GM19395 (cell line): ENCODE results near the gene OCA2.
"Not testable (repeated sequence)": the region's sequence is repeated elsewhere in the genome, so short reads cannot be mapped to it uniquely, and the experiment has no call there.

Experiments used
- ATAC-seq: cut with Tn5 transposase; IDR thresholded peaks from one replicate; pipeline ENCODE4 v1.9.1; 2021; ENCODE audit warnings: mild to moderate bottlenecking, moderate library complexity; ENCODE audit not compliant: unreplicated experiment

Gene OCA2

DNA sequence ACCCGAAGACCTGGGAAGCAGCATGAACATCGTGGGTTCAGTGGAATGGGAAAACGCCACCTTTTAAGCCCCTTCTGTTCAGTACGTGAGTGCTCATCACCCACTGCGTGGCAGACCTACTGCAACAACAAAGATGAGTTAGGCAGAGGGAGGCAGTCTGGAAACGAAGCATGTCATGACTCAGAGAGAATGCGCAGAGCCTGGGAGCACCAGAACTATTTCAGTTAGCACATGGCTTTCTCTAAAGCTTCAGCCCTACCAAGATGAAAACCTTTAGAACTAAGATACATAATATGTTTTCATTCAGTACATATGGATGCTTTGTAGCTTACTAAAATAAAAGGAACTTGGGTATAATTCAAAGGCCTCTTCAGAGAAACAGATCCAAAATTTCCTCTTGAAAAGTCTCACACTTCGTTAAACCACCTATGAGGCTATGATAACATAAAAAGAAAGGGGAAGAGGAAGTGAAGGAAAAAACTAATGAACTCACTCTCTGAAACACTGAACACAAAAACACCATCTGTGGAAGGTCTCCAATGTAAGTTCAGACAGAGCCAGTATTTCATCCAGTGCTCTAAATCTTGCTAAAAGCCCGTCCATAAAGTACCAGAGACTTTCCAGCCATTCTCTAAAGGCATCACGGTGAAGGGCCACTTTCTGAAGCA lies 140.1 kb downstream of the OCA2 start:
- no peak for ATAC-seq

DNA sequence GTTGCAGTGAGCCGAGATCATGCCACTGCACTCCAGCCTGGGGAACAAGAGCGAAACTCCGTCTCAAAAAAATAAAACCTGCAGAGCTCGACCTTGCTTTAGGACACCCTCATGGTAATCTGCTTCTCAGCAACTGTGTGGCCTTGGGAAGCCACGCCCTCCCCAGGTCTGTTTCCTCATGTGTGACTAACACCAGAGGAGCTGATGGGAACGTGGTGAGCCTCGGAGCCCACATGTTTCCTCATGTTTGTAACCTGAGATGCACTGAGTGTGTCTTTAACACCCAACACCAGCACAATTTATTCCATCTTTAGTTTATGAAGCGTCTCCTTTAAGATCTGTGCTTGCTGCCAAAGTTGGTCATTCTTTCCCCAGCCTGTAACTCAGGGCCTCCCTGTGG lies 142.8 kb downstream of the OCA2 start:
- ATAC-seq = no peak

DNA sequence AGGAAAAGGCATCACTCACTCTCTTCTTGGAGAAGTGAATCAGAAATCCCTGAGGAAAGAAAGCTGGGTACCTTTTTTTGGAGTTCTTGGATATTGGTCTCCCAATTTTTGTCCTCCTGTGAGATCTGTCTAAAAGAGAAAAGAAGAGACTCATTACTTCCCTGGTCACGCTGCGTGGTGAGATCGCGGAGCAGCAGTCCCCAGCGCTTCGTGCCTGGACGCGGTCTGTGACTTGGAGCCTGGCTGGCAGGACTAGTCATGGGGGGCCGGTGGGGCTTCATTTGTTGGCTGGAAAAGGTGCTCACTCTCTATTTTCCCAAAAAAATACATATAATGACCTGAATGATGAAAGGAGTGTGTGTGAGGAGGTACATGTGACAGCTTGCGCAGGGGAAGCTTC lies 144.0 kb downstream of the OCA2 start:
- no peak for ATAC-seq

DNA sequence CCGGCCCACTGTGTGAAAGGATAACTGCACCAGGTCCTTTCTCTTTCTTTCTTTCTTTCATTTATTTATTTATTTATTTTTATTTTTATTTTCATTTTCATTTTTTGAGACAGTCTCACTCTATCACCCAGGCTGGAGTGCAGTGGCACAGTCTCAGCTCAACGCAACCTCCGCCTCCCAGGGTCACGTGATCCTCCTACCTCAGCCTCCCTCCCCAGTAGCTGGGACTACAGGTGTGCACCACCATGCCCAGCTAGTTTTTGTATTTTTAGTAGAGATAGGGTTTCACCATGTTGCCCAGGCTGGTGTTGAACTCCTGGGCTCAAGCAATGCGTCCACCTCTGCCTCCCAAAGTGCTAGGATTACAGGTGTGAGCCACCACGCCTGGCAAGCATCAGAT lies 146.5 kb downstream of the OCA2 start:
- not testable (repeated sequence) for ATAC-seq

DNA sequence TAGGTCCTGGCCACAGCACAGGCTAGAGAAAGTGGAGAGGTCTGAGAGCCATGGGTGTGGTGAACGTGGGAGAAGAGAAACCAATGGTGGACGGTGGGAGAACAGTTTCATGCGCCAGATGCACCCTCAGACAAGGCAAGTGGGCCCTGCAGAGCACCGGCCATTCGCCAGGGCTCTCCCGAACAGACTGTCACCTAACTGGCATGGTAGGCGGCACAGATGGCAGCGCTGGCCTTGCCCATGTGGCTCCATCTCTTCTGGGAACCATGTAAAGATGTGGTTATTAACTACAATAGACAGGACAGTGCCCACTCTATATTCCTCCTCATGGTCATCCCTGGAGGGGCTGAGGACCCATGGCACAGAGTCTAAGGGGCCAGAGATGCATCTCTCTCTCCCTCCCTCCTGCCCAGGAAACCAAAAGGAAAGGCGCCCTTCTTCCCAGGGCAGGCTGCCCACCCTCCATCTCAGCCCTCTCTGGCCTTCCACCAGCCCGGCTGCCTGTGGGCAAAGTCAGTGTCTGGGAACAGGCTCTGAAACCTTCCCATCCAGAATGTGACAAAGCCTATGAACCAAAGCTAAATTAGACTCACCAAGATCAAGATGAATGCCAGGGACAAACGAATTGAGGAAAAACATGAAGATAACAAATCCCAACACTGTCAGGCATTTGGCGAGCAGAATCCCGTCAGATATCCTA lies 147.8 kb downstream of the OCA2 start:
- no peak for ATAC-seq

DNA sequence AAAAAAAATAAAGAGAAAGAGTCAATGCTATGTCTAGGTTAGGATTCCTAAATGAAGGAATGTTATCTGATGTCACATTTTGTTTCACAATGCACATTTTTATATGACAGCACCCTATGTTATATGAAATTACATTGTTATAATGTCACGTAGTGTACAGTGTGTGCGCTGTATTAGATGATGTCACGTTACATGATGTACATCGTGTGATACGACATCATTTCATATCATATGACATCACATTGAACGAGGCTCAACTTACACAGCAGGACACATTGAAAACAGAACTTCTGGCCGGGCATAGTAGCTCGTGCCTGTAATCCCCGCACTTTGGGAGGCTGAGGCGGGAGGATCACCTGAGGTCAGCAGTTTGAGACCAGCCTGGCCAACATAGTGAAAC lies 150.0 kb downstream of the OCA2 start:
- no peak for ATAC-seq

DNA sequence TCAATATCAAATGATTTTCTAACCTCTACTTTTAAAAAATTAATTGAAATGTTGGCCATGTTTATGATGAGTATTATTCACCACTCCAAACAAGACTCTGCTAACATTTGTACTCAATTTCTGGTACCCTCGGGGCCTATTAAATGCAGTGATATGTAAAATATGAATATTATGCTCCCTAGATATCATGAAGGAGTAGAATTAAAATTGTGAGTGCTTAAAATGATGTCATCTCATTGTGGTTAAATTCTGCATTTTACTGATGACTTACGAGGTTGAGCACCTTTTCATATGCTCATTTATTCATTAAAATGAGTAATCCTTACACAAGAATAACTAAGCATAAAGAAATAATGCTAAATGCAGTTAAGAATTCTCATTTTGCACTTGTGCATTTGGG lies 159.9 kb downstream of the OCA2 start:
- no peak for ATAC-seq

DNA sequence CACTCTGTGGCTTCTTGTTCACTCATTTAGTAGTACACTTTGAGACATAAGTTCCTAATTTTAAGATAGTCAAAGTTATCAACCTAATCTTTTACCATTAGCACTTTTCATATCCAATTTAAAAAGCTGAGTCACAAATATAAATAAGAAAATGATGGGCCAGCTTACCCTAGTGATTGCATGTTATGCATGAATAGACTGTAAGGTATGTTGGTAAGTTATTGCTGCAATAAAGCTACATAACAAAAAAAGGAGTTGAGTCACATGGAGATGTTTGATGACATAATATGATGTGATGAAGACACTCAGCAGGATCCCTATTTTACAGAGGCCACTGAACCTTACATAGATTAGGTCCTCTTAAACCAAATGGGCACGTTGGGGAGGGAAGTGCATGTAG lies 161.3 kb downstream of the OCA2 start:
- no peak for ATAC-seq

DNA sequence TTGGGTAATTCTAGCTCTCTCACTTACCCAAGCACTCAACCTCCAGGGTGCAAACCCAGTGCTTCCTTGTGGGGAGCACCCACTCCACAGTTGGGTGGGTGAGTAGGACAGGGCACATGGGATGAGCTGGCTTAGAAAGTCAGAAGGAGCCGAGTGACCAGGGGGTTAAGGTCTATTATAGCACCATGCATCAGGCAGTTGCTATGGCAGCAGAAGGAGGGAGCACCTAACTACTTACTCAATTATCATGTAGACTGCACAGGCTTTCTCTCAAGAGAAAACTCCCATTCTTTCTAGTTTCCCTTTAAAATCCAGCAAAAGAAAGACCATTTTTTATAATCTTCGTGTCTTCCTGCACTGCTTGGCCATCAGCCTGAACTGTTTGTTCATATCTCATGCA lies 163.0 kb downstream of the OCA2 start:
- no peak for ATAC-seq

DNA sequence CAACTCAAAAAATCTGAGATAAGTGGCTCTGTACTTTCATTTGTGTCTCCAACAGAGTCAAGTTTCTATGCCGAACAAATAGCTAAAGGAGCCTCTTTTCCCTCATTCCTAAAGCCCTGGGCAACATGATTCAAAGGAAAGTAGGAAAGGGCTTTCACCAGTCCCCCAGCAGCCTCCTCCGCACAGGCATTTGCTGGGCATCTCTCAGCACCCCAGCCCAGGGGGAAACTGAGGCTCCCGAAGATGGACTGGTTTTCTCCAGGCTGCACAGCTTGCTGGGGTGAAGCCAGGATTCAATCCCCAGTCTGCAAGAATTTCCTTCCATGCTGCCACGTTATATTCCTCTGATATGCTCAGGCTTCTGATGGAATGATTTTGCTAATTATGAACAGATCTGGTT lies 163.8 kb downstream of the OCA2 start:
- ATAC-seq = no peak

DNA sequence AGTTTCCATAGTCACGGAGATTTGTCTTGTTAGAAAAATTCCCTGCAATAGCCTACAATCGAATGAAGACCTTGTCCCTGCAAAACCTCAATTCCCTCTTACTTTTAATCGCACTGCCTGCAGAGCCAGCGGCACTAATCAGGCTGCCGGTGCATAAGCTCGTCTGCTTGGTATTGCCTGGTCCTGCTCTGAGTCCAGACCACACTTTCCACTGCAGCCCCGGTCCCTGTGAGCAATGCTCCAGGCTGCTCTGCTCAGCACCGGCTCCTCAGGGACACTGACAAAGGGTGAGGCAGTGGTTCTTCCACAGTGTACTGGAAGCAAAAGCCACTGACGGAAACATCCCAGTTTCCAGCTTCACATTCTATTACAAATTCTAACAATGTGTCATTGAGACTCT lies 164.3 kb downstream of the OCA2 start:
- no peak for ATAC-seq

DNA sequence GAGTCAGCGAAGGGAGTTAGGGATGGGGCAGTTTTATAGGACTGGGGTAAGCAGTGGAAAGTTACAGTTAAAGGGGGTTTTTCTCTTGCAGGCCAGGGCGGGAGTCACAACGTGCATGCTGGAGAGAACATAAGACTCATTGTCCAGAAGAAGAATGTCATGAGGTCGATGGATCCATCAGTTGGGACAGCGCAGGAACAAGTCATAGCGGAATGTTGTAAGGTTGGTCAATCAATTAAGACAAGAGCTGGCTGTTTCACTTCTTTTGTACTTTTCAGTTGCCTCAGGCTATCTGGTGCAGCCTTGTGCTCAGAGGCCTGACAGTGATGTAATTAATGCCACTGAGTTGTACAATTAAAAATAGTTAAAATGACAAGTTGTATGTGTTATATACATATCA lies 165.6 kb downstream of the OCA2 start:
- no peak for ATAC-seq

DNA sequence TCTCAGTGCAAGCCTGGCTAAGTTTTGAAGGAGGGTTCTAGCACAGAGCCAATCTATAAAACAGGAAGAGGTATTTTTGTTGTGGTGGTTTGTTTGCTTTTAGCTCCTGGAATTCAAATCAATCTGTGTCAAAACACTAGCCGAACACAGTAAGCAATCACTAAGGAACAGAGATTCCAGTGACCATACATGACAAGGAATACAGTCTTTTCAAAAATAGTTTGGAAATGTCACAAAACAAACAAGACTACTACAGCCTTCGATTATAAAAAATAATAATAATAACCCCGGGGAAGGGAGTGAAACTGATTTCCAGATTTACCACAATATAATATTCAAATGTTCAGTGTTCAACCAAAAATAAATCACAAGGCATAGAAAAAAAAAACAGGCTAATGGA lies 166.5 kb downstream of the OCA2 start:
- no peak for ATAC-seq

DNA sequence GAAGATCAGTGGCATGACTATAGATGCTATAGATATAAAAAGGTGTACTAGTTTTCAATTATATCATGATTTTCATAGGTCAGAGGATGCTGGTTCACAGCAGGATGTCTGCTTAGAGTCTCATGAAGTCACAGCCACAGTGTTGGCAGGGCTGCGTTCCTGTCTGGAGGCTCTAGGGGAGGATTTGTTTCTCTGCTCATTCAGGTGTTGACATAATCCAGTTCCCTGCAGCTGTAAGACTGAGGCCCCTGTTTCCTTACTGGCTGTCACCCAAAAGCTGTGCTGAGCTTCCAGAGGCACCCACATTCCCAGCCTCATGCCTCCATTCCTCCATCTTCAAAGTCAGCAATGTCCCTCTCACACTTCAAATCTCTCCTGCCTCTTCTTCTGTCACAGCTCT lies 170.7 kb downstream of the OCA2 start:
- no peak for ATAC-seq

DNA sequence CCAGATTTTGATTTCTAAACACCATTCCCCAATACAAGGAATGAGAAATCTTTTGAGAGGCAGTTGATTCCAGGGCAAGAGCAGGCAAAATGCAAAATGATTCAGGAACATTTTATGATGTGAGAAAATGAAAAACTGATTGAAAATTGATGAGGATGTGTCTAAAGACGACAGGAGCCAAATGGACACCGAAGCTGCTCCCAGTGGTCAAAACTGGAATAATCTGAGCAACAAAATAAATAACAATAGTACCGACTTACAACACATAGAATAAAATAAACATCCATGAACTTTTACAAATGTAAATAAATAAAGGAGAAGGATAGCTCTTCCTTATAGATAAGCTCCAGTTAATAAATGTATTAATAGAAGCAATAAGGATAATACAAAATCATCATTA lies 186.8 kb downstream of the OCA2 start:
- ATAC-seq = no peak

DNA sequence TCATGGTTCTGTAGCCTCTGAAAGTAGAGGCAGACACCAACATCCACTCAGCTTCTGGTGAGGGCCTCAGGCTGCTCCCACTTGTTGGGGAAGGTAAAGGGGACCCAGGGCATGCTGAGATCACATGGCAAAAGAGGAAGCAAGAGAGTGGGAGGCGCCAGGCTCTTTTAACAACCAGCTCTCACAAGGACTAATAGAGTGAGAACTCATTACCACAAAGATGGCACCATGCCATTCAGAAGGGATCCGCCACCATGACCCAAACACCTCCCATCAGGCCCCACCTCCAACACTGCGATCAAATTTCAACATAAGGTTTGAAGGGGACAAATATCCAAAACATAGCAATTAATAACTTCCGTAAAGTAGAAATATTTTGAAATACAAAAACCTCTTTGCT lies 192.3 kb downstream of the OCA2 start:
- ATAC-seq = no peak

DNA sequence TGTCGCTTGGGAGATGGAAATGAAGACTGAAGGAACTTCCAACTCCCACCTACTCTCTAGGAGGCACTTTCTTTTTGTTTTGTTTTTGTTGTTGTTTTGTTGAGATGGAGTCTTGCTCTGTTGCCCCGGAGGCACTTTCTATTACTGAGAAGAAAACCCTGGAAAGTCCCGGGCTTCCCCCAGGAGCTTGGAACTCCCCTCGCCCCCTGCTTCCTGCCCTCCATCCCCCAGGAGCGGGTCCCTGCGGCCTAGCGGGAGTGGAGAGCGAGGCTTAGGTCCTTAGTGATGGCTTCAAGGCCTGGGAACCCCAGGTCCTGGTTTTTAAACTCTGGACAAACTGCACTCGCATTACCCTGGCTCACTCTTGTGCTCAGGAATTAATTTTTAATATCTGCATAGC lies 195.7 kb downstream of the OCA2 start:
- ATAC-seq = no peak

DNA sequence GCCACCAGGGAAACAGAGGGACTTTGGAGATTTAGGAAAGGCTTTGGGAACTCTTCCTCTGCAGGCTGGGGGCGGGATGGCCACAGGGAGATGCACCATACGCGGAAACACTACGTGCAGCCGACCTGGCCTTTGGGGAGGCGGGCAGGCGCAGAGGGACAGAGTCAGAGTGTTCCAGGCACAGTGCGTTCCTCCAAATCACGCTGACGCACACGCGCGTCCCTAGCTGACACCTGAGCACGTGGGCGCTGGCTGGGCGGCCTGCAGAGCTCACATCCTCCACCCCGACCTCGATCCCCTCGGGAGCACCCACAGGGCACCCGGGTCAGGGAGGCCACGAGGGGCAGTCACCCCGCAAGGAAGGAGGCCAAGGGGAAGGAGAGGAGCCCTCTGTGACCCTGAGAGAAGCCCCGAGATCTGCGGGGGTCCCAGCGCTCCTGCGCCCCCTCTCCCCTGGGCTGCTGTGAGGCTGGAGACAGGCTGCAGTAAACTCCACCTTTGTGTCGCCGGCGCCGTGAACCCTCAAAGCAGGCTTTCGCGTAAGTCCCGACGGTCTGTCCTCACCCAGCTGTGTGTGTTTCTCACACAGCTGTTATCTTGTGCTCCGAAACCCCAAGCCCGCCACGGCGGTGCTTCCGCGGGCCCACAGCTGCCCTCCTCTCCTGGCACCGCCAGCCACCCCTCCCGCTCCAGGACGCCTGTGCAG lies 196.3 kb downstream of the OCA2 start:
- ATAC-seq = no peak

DNA sequence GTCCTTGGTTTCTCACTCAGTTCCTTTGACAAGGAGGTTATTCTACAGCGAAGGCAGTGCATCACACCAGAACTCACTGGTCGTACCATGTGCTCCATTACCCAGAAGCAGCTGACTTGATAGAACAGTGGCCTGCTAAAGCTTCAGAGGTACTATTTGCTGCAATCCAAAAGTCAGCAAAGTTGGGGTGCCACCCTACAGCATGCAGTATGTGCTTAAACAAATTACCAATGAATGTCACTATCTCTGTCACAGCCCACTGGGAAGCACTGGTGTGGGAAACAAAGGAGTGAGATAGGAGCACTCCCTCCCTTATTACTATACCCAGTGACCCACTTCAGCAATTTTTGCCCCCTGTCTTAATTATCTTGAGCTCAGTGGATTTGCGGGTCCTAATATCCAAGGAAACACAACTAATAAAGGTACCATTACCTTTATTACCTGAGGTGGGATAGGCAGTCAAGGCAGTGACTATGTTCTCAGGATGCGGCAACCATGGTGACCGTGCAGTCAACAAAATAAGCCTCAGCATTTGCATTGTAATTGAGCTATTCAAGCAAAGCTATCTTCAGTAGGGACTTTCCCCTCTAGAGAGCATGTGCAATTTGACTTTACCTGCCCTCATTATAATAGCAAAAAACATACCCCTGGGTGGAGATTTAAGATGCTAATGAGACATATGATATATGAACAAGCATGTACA lies 199.4 kb downstream of the OCA2 start:
- no peak for ATAC-seq

DNA sequence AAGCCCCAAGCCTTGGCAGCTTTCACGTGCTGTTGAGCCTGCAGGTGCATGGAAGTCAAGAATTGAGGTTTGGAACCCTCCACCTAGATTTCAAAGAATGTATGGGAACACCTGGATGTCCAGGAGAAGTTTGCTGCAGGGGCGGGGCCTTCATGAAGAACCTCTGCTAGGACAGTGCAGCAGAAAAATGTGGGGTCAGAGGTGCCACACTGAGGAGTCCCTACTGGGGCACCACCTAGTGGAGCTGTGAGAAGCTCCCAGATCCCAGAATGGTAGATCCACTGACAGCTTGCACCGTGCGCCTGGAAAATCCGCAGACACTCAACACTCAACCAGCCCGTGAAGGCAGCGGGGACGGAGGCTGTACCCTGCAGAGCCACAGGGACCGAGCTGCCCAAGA lies 201.6 kb downstream of the OCA2 start:
- ATAC-seq = no peak

DNA sequence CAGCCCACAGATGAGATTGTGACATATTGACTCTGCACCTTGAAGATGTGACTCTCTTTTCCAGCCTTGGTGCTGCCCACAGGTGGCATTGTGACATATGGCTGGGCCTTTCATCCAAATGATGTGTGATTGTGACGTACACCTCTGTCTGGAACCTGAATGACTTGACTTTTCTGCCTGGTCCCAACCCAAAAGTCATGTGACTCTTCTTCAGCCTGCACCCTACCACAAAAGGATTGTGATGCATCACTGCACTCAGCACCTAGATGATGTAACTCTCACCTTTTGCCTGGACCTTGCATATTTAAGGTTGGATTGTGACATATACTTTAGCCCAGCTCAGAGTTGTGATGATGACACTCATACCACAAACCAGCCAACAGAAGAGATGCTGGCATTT lies 204.5 kb downstream of the OCA2 start:
- no peak for ATAC-seq

DNA sequence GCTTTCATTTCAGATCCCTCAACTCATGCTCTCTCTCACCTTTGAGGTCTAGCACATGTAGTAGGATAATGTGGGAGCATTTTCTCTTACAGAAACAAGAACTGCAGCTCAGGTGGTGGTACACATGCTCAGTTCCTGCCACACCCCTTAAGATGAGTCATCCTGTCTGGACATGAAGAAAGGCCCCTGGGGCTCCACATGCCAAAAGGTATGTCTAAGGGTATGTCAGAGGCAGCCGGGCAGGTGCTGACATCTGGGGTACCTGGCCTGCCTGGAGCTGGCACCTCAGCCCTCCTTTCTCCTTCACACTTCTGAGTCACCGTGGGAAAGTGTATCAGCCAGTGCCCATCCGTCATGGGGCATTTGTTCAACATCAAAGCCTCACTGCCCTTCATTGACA lies 209.9 kb downstream of the OCA2 start:
- ATAC-seq = no peak
